ENCODE measurements around the gene GSG1L. TPM values are rescaled to one million over a fixed set of nuclear protein-coding genes. Genes with fewer than 3 reads are reported as not detected.

GSG1L gene
- total and polyA plus RNA-seq, 4 experiments from 2014 or later = 0.27 TPM; not detected in 3

DNA sequence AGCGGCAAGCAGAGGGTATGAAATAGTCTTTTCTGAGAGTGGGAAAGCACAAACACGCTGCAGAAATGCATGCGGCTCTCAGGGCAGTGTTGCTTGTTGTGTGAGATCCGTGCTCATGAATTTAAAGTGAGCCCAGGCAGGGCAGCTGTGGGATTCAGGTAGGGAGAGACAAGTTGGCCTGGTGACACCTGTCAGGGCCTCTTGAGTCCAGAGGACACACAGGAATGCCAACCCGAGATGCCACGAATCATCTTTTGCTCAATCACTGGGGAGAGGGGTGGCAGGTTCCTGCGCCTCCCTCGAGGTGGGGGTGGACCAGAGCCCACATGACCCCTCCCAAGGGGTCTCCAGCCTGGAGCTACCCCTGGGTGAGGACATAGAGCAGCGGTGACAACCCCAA is 211.9 kb downstream of the GSG1L start:
- H3K27me3 Mint-ChIP-seq = peaks cover 33 to 45% of the 10 kb centered on the region in 2 donors
- intact Hi-C loops (cut with micrococcal nuclease) = no loop called here
- no peak for DNase-seq
- H3K4me3 Mint-ChIP-seq = no peak overlapping the region
- H3K4me1 Mint-ChIP-seq = no peaks in the 10 kb centered on the region
- no peaks in the 10 kb centered on the region for H3K36me3 ChIP-seq (ENCODE audit: insufficient read depth, low read length)
- no peak overlapping the region for H3K27ac Mint-ChIP-seq
- no peaks in the 10 kb centered on the region for H3K27me3 ChIP-seq (ENCODE audit: insufficient read depth, low read length)
- no peak overlapping the region for H3K27ac ChIP-seq (ENCODE audit: low read depth, low read length)
- H3K9me3 ChIP-seq (ENCODE audit: control insufficient read depth in 1 of 2, low read length in 2 of 2) = no peaks in the 10 kb centered on the region
- ChIA-PET CTCF (ENCODE audit: partially characterized antibody) (no interaction called here), POLR2A (ENCODE audit: partially characterized antibody) (no interaction called here)
- H3K36me3 Mint-ChIP-seq = no peaks in the 10 kb centered on the region
- no peaks in the 10 kb centered on the region for H3K4me1 ChIP-seq (ENCODE audit: insufficient read depth, low read length)
- peaks cover 0 to 2% (median 0%) of the 10 kb centered on the region in 8 donors for H3K9me3 Mint-ChIP-seq
- no peak overlapping the region for H3K4me3 ChIP-seq (ENCODE audit: low read length in 2 of 2)

DNA sequence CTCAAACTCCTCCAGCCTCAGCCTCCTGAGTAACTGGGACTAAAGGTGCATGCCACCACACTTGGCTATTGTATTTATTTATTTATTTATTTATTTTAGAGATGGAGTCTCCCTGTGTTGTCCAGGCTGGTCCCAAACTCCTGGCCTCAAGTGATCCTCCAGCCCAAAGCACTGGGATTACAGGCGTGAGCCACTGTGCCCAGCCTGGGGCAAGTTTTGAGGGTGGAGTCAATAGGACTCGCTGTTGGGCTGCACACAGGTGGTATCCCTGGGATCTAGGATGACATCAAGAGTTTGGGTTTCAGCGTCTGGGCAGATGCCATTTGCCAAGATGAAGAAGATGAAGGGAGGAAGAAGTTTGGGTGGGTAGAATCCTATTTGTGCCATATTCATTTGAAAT is 213.9 kb downstream of the GSG1L start:
- DNase-seq = no peak
- Mint-ChIP-seq H3K27me3 (peaks cover 36 to 42% of the 10 kb centered on the region in 2 donors), H3K27ac (no peak overlapping the region), H3K36me3 (no peaks in the 10 kb centered on the region), H3K4me3 (no peak overlapping the region), H3K4me1 (no peaks in the 10 kb centered on the region), H3K9me3 (peaks cover 0 to 2% (median 0%) of the 10 kb centered on the region in 8 donors)
- ChIA-PET POLR2A (ENCODE audit: partially characterized antibody) (no interaction called here), CTCF (ENCODE audit: partially characterized antibody) (no interaction called here)
- H3K36me3 ChIP-seq (ENCODE audit: insufficient read depth, low read length) = no peaks in the 10 kb centered on the region
- no peaks in the 10 kb centered on the region for H3K9me3 ChIP-seq (ENCODE audit: control insufficient read depth in 1 of 2, low read length in 2 of 2)
- no peaks in the 10 kb centered on the region for H3K27me3 ChIP-seq (ENCODE audit: insufficient read depth, low read length)
- no peak overlapping the region for H3K27ac ChIP-seq (ENCODE audit: low read depth, low read length)
- H3K4me3 ChIP-seq (ENCODE audit: low read length in 2 of 2) = no peak overlapping the region
- intact Hi-C loops (cut with micrococcal nuclease) = no loop called here
- no peaks in the 10 kb centered on the region for H3K4me1 ChIP-seq (ENCODE audit: insufficient read depth, low read length)

DNA sequence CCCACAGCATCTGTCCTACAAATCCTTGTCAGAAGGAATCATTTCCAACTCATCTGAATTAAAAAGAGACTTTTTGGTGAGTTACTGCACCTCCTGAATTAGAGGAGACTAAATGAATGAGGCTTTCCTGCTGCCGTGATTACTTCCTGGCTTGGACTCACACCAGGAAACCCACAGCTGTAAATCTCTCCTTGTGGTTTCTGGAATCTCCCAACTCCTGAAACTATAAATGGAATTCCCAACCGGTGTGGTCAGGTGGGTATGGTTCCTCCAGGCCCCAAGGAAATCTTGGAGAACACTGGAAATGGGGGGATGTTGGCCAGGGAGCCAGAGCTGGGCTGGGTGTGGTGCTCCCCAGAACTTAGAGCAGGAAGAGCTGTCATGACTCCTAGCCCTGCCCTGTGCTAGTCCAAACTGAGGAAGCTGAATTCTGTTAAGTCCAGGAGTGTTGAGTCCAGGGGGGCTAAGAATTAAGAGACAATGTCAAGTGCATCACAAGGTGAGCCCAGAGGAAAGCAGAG is 216.4 kb downstream of the GSG1L start:
- Histone ChIP-seq H3K4me1 (ENCODE audit: insufficient read depth, low read length) (no peaks in the 10 kb centered on the region), H3K27me3 (ENCODE audit: insufficient read depth, low read length) (no peaks in the 10 kb centered on the region), H3K36me3 (ENCODE audit: insufficient read depth, low read length) (no peaks in the 10 kb centered on the region), H3K27ac (ENCODE audit: low read depth, low read length) (no peak overlapping the region), H3K4me3 (ENCODE audit: low read length in 2 of 2) (no peak overlapping the region), H3K9me3 (ENCODE audit: control insufficient read depth in 1 of 2, low read length in 2 of 2) (no peaks in the 10 kb centered on the region)
- intact Hi-C loops (cut with micrococcal nuclease) = no loop called here
- POLR2A ChIA-PET (ENCODE audit: partially characterized antibody) = no interaction called here
- Mint-ChIP-seq H3K27me3 (peaks cover 33 to 37% of the 10 kb centered on the region in 2 donors), H3K4me1 (no peaks in the 10 kb centered on the region), H3K27ac (no peak overlapping the region), H3K36me3 (no peaks in the 10 kb centered on the region), H3K4me3 (no peak overlapping the region), H3K9me3 (peaks cover 0 to 2% (median 0%) of the 10 kb centered on the region in 8 donors)
- CTCF ChIA-PET (ENCODE audit: partially characterized antibody) = no interaction called here
- no peak for DNase-seq

DNA sequence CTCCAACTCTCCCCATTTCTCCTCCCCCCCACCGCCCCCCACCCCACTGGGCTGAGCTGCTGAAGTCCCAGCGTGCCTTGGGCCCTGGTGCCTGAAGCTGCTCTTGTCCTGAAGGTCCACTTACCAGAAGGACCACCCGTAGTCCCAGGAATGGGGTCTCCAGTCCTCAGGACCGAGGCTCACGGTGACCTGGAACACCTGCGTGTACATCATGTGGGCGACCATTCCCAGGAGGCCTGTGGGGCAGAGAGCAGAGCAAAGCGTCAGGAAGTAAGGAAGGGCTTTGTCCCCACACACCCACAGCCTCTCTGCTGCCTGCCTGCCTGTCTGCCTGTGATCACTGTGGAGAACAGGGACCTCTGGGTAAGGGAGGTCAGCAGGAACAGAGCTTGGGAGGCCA is 218.7 kb downstream of the GSG1L start:
- H3K4me1 ChIP-seq (ENCODE audit: insufficient read depth, low read length) = no peaks in the 10 kb centered on the region
- peaks cover 0 to 2% (median 0%) of the 10 kb centered on the region in 8 donors for H3K9me3 Mint-ChIP-seq
- no peak overlapping the region for H3K27ac ChIP-seq (ENCODE audit: low read depth, low read length)
- H3K27me3 ChIP-seq (ENCODE audit: insufficient read depth, low read length) = no peaks in the 10 kb centered on the region
- no peaks in the 10 kb centered on the region for H3K36me3 Mint-ChIP-seq
- H3K27ac Mint-ChIP-seq = no peak overlapping the region
- no peak overlapping the region for H3K4me3 Mint-ChIP-seq
- H3K4me1 Mint-ChIP-seq = no peaks in the 10 kb centered on the region
- CTCF ChIA-PET (ENCODE audit: partially characterized antibody) = no interaction called here
- no peaks in the 10 kb centered on the region for H3K36me3 ChIP-seq (ENCODE audit: insufficient read depth, low read length)
- H3K4me3 ChIP-seq (ENCODE audit: low read length in 2 of 2) = no peak overlapping the region
- H3K9me3 ChIP-seq (ENCODE audit: control insufficient read depth in 1 of 2, low read length in 2 of 2) = no peaks in the 10 kb centered on the region
- intact Hi-C loops (cut with micrococcal nuclease) = no loop called here
- POLR2A ChIA-PET (ENCODE audit: partially characterized antibody) = no interaction called here
- H3K27me3 Mint-ChIP-seq = peaks cover 27 to 28% of the 10 kb centered on the region in 2 donors
- DNase-seq = no peak

DNA sequence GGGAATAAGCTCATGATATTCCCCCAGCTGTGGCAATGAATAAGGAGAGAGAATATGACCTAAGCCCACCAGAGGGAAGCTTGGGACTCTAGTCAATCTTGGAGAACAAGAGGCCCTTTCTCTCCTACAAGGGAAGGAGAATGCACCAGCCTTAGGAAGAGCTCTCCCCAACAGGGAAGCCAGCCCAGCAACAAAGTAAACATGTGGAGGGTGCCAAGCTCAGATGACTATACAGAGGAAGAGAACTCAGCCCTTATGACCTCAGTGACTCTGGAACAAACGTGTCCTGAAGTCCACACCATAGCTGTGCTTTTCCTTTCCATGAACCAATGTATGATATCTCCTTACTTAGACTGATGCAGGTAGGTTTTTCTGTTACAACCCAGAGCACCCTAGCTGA is 219.7 kb downstream of the GSG1L start:
- H3K27ac Mint-ChIP-seq = no peak overlapping the region
- ChIA-PET POLR2A (ENCODE audit: partially characterized antibody) (no interaction called here), CTCF (ENCODE audit: partially characterized antibody) (no interaction called here)
- H3K4me1 Mint-ChIP-seq = no peaks in the 10 kb centered on the region
- H3K9me3 ChIP-seq (ENCODE audit: control insufficient read depth in 1 of 2, low read length in 2 of 2) = no peaks in the 10 kb centered on the region
- no peaks in the 10 kb centered on the region for H3K36me3 ChIP-seq (ENCODE audit: insufficient read depth, low read length)
- no peaks in the 10 kb centered on the region for H3K27me3 ChIP-seq (ENCODE audit: insufficient read depth, low read length)
- no peaks in the 10 kb centered on the region for H3K36me3 Mint-ChIP-seq
- H3K4me3 ChIP-seq (ENCODE audit: low read length in 2 of 2) = no peak overlapping the region
- H3K27ac ChIP-seq (ENCODE audit: low read depth, low read length) = no peak overlapping the region
- peaks cover 0 to 2% (median 0%) of the 10 kb centered on the region in 8 donors for H3K9me3 Mint-ChIP-seq
- no peak overlapping the region for H3K4me3 Mint-ChIP-seq
- peaks cover 25 to 27% of the 10 kb centered on the region in 2 donors for H3K27me3 Mint-ChIP-seq
- DNase-seq = no peak
- intact Hi-C loops (cut with micrococcal nuclease) = no loop called here
- no peaks in the 10 kb centered on the region for H3K4me1 ChIP-seq (ENCODE audit: insufficient read depth, low read length)

DNA sequence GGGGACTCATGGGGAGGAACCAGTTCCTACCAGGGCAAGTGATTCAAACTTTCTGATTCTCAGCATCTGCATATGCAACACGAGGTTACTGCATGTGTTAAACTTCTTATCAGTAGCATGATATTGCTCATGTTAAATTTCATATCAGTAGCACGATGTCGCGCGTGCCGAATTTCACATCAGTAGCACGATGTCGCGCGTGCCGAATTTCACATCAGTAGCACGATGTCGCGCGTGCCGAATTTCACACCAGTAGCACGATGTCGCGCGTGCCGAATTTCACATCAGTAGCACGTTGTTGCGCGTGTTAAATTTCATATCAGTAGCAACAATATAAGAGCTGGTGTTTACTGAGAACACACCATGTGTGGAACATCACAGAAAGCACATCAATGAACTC is 221.6 kb downstream of the GSG1L start:
- Mint-ChIP-seq H3K27ac (no peak overlapping the region), H3K4me3 (no peak overlapping the region), H3K36me3 (peaks cover 0 to 2% of the 10 kb centered on the region in 2 donors), H3K27me3 (peaks cover 16 to 17% of the 10 kb centered on the region in 2 donors), H3K9me3 (peaks cover 0 to 7% (median 1%) of the 10 kb centered on the region in 8 donors), H3K4me1 (no peaks in the 10 kb centered on the region)
- no peak for DNase-seq
- Histone ChIP-seq H3K4me3 (ENCODE audit: low read length in 2 of 2) (no peak overlapping the region), H3K27ac (ENCODE audit: low read depth, low read length) (no peak overlapping the region), H3K9me3 (ENCODE audit: control insufficient read depth in 1 of 2, low read length in 2 of 2) (no peaks in the 10 kb centered on the region), H3K36me3 (ENCODE audit: insufficient read depth, low read length) (no peaks in the 10 kb centered on the region), H3K27me3 (ENCODE audit: insufficient read depth, low read length) (no peaks in the 10 kb centered on the region), H3K4me1 (ENCODE audit: insufficient read depth, low read length) (no peaks in the 10 kb centered on the region)
- CTCF ChIA-PET (ENCODE audit: partially characterized antibody) = no interaction called here
- intact Hi-C loops (cut with micrococcal nuclease) = no loop called here
- POLR2A ChIA-PET (ENCODE audit: partially characterized antibody) = no interaction called here

DNA sequence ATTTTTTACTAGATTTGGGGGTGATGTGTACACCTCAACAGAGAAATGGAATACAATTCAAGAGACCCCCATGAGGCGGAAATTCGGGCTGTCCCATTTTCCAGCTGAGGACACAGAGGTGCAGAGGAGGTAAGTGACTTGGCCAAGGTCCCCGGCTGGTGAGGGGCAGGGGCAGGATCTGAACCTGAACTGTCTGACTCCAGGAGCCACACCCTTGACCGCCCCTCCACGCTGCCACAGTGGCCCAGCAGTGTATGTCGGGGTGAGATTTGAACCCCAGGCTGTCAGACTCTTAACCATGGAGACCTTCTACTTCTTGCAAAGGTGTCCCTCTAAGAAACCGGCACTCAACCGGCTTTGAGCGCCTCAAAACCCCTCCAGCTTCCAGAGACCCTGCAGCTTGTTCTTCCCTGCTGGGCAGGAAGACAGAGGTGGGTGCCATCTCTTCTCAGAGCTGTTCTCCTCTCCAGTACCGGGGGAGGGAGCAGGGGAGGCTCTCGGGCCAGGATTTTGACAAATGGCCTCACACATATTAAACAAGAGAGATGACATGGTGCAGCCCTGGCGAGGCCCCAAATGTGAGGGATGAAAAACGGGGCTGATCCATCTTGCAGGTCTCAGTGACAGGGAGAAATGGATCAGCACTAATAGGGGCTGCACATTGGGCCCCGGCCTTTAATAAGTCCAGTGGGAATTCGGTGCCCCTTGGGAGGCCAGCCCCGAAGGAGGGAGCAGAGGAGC is 222.3 kb downstream of the GSG1L start:
- Histone ChIP-seq H3K27ac (ENCODE audit: low read depth, low read length) (no peak overlapping the region), H3K27me3 (ENCODE audit: insufficient read depth, low read length) (no peaks in the 10 kb centered on the region), H3K4me3 (ENCODE audit: low read length in 2 of 2) (no peak overlapping the region), H3K9me3 (ENCODE audit: control insufficient read depth in 1 of 2, low read length in 2 of 2) (no peaks in the 10 kb centered on the region), H3K36me3 (ENCODE audit: insufficient read depth, low read length) (no peaks in the 10 kb centered on the region), H3K4me1 (ENCODE audit: insufficient read depth, low read length) (no peaks in the 10 kb centered on the region)
- ChIA-PET CTCF (ENCODE audit: partially characterized antibody) (no interaction called here), POLR2A (ENCODE audit: partially characterized antibody) (no interaction called here)
- DNase-seq = no peak
- H3K27me3 Mint-ChIP-seq = peaks cover 22% of the 10 kb centered on the region in 2 donors
- no peaks in the 10 kb centered on the region for H3K4me1 Mint-ChIP-seq
- H3K4me3 Mint-ChIP-seq = no peak overlapping the region
- intact Hi-C loops (cut with micrococcal nuclease) = no loop called here
- H3K36me3 Mint-ChIP-seq = peaks cover 0 to 6% of the 10 kb centered on the region in 2 donors
- H3K27ac Mint-ChIP-seq = no peak overlapping the region
- peaks cover 0 to 10% (median 7%) of the 10 kb centered on the region in 8 donors for H3K9me3 Mint-ChIP-seq
